GM11168 (cell line): ENCODE results near the gene KIF13A.
"Not testable (repeated sequence)": the region's sequence is repeated elsewhere in the genome, so short reads cannot be mapped to it uniquely, and the experiment has no call there.

Source experiments
- in situ Hi-C: fragments of 300-500 bp; cut with MboI; formaldehyde crosslinking; loops from one replicate; pipeline ENCODE4 v1.12.0; 2022; ENCODE audit warnings: low sequenced_read_pairs; ENCODE audit not compliant: unreplicated experiment

The KIF13A gene

DNA sequence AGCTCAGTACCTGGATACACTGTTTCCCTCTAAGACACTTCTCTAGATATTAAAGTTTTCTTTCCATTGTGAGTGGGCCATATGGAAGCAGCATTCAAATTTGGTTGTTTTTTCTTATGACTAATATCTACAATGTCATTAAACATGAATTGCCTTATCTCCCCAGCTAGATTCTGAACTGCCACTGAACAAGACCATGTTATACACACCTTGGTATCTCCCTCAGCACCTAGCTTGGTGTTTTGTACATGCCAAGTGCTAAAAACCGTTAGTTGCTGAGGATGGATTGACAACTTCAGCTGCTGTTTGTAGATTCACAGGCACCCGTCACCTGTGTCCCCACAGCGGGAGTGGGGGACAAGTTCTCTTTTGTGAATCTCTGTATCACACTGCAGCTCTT, 131.1 kb downstream of the KIF13A start:
- in situ Hi-C loops: no loop called here

DNA sequence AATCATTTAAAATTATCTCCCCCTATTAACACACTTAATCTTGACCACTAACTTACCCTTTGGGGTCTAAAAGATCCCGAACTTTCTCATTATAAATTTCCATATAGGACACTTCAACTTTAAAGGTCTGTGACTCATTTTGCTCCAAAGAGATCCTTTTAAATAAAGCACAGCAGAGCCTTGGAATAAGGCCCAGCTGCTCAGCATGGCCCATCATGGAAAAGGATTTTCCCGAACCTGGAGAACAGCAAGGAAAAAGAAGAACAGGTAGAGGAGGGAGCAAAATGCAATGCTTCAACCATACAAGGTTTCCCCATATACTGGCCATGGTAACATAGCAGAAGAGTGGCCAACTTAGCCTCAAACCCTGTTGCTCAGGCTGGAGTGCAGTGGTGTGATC, 132.1 kb downstream of the KIF13A start:
- in situ Hi-C loops: no loop called here

DNA sequence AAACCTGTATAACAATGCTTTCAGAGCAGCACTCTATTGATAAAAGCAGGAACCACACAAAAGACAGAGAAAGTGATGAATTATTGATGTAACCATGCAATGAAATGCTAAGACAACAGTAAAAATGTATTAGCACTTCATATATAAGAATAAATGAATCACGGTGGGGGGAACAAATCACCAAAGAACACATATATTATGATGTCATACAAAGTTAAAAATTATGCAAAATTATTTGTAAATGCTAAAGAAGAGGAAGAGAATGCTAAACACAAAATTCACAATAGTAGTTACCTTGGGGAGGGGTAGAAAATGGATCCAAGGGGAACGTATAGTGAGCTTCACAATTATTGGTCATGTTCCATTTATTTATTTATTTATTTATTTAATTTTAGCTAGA, 133.9 kb downstream of the KIF13A start:
- in situ Hi-C loops: no loop called here

DNA sequence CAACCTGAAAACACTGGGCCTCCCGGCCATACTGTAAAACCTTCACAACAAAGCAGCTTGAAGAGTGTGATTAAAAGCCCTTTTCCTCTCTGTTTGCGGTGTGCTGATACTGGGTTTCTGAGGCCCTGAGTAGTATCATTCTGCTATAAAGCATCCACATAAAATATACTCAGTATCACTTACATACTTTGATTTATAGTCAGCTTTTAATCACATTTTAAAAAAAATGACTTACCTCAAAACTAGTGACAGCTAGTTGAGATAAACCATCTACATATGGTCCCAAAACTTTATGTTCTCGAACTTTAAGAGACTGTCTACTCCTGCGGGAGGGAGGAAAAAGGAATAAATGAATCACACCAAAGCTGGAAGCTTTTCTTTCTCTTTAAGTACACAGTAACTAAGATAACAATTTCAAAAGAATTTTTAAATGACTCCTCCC, 135.7 kb downstream of the KIF13A start:
- in situ Hi-C loops: no loop called here

DNA sequence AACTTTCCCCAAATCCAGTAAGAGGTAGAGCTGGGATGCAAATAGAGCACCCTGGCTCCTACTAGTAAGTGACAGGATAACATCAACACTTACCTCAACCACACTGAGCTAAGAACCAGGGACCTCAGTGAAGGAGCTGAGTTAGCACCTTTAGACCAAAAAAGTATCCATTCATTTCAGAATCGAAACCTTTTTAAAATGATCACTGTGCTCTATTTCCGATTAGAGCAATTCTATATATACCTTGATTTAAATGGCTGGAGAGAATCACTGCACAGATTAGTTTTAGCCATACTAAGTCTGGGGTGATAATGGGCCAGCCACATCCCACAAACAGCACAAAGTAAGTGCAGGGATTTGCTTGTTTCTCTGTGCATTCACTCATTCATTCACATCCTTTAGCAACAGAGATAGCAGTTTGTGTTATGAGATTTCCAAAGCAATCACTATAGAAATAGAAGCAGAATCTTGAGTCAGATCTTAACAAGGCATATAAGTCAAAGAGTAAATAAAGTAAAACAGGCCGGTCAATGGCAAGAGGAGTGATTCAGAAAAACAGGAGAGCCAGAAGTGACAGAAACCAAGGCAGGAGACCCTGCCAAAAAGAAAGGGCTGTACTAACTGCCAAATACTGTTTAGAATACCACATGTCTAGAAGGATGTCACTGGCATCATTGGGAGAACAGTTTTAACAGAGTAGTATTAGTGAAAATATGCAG, 136.3 kb downstream of the KIF13A start:
- in situ Hi-C loops: no loop called here

DNA sequence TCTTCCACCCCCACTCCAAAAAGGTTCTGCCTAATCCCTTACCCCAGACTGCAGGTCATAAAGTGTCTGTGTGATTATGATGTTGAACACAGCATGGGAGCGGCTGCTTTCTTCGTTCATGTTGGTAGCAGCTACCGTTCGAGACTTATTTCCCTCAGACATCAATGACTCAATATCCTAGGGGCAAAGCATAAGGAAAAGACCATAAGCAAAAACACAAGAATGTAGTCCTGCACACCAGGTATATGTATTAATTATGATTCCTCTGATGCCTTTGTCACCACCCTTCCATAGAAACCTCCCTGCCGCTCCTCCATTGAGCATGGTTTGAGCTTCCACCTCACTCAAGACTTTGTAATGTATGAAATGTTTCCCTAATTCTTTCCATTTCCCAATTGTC, 137.2 kb downstream of the KIF13A start:
- in situ Hi-C loops: no loop called here

DNA sequence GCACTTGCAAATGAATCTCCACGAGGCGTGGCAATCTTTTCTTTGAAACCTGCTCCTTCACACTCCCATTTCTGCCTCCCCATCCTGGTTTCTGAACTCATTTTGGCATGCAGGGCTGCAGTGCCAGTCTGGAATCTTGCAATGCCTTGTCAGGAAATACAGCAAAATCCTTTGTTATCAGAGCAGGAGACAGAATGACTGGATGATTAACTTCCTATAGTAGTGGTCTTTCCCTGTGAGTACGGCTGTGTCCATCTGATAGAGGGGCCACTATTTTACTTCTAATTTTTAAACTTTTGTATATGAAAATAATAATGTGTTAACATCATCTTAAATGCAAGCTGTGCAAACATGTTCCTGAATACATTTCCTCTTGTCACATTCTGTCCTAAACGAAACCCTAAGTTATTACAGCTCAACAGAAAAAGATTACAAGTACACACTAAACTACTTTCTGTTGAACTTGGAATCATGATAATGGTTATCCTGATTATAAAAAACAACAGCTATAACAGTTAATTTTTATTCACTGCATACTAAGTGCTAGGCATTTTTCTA, 140.2 kb downstream of the KIF13A start:
- in situ Hi-C loops: no loop called here

DNA sequence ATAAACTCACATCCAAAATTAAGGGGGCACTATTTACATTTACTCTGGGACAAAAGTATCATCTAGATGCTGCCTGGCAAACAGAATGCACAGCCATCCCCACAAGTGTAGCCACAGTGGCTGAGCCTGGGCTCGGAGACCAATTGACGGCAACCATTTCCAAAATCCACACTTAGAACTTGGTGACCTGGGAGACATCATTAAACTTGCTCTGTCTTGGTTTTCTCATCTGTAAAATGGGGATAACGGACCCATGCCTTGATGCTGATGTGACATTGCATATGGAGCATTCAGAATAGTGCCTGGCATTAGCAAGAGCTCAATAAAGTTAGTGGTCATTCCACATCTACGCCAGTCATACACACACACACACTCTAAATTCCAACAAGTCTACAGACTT, 140.7 kb downstream of the KIF13A start:
- in situ Hi-C loops: no loop called here

DNA sequence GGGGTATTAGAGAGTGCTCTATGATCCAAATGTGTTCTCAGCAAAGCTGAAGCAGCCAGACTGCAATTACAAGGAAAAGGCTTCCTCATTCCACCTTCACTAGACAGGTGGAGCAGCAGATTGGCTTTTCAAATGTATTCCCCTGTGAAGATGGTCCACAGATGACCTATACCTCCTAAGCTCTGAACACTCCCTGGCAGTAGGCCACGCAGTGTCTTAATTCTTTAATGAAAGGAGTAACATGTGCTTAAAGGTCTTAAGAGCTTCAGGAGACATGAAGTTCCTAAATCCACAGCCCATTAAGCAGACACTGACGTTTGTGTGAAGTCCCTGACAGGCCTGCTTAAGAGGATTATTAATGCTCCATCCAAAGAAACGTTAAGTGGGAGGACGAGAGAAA, 141.8 kb downstream of the KIF13A start:
- in situ Hi-C loops: no loop called here

DNA sequence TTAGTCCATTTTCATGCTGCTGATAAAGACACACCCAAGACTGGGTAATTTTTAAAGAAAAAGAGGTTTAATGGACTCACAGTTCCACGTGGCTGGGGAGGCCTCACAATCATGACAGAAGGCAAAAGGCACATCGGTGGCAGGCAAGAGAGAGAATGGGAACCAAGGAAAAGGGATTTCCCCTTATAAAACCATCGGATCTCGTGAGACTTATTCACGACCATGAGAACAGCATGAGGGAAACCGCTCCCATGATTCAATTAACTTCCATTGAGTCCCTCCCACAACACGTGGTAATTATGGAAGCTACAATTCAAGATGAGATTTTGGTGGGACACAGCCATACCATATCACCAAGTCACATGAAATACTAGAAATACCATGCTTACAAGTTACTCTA, 142.5 kb downstream of the KIF13A start:
- in situ Hi-C loops: not testable (repeated sequence)

DNA sequence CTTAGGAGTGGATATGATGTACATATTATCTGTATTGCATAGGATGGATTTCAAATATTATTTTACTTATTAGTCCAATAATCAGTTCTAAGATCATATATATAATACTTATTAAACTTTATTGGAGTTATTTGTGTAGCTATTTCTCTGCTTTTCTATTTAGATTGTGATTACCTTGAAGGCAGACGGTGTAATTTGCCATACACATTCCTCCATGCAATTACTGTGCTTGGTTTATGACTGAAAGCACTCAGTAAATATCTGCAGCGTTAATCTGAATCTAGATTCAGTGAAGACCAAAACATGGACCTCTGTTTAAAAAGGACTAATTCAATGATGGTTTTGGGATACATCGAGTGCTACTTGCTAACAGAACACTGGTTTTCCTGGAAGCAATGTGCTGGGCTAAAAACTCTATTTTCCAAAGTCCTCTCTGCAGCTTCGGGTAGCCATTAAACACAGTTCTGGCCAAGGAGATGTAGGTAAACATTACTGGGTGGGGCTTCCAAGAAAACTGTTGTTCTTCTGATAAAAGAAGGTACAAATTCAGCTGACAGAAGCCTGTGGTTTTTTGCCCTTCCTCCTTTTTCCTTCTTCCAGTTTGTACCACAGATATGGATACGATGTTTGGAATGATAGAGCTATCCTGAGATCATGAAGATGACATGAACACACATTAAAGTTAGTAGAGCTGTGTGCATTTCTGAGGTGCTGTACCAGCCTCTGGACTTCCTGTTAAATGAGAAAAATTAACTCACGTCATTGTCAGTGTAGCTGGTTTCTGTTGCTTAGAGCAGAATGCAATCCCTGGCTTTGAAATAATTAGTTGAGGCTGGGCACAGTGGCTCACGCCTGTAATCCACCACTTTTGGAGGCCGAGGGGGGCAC, 144.3 kb downstream of the KIF13A start:
- in situ Hi-C loops: no loop called here

DNA sequence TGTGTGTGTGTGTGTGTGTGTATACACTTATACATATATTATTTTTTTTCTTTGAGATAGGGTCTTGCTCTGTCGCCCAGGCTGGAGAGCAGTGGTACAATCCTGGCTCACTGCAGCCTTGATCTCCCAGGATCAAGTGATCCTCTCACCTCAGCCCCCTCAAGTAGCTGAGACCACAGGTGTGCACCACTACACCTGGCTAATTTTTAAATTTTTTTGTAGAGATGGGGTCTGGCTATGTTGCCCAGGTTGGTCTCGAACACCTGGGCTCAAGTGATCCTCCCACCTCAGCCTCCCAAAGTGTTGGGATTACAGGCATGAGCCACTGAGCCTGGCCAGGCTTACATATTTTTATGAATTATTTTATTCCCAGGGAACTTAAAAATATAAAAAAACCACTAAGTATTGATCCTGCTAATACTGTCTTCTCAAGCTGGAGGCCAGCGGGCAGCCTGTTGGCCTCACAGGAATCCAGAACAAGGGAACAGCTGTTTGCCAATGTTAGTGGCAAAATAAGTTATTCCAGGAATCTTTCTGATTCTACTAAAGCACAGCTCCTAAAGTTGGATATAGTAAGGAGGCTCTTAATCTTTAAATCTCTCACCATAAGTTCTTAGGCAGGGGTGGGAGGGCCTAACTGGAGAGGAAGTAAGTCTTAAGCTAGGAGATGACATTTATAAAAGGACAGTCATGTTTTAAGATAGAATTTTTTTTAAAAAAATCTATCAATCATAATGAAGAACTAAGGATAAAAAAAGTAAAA, 145.2 kb downstream of the KIF13A start:
- in situ Hi-C loops: no loop called here

DNA sequence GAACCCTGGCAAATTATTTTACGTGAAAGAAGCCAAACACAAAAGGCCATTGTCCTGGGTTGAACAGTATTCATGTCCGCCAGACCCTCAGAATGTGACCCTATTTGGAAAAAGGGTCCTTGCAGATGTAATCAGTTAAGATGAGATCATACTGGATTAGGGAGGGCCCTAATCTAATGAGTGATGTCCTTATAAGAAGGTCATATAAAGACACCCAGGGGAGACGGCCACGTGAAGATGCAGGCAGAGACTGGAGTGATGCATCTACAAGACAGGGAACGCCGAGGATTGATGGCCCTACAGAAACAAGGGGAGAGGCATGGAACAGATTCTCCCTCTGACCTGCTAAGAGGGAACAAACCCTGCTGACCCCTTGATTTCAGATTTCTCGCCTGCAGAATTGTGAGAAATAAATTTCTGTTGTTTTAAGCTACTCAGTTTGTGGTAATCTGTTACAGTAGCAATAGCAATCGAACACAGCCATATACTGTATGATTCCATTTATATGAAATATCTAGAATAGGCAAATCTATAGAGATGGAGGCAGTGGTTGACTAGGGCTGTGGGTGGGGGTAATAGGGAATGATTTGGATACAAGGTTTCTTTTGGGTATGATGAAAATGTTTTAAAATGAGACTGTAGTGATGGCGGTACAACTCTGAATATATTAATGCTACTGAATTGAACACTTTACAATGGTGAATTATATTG, 147.8 kb downstream of the KIF13A start:
- in situ Hi-C loops: no loop called here

DNA sequence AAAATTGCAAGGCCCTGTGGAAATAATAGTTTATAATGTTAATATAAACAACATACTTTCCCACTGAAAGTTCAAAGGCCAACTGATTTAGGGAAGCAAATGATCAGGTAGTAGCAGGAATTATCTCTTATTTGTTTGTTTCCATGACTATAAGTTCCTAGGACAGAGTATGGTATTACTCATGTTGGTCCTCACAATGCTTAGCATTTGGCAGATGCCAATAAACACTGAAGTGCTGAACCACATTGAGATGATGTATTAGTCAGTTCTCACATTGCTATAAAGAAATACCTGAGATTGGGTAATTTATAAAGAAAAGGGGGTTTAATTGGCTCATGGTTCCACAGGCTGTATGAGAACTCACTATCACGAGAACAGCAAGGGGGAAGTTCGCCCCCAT, 151.1 kb downstream of the KIF13A start:
- in situ Hi-C loops: no loop called here

DNA sequence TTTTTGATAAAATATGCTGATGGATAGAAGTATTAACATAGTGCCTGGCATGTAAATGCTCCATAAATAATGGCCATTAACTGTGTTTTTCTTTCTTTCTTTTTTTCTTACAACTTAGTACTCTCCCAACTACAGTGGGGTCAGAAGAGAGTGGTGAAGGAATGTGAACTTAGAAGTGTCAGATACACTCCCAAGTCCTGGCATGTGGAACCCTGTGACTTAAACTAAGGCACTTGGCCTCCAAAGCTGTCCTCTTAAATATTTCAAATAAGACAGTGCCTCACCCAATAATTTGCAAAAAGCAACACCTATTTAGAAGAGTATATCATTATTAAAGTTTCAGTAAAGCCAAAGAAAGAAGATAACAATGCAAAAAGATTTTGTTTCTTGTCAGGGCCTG, 151.7 kb downstream of the KIF13A start:
- in situ Hi-C loops: no loop called here

DNA sequence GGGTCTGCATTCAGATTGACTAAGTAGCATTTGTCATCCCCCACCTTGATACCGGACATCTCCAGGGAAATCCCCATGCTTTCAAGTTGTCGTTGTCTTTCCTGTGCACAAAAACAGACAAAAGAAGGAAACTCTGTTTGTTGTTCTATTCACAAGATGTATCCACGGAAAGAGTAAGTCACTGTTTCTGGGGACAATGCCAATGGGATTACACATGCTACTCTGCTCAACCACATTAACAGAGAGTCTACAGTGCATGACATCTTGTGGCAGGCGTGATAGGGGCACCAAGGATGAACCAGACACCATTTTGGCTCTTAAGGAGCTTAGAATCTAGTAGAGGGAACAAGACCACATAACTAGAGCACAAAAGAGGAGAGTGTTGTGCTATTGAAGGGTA, 156.3 kb downstream of the KIF13A start:
- in situ Hi-C loops: no loop called here

DNA sequence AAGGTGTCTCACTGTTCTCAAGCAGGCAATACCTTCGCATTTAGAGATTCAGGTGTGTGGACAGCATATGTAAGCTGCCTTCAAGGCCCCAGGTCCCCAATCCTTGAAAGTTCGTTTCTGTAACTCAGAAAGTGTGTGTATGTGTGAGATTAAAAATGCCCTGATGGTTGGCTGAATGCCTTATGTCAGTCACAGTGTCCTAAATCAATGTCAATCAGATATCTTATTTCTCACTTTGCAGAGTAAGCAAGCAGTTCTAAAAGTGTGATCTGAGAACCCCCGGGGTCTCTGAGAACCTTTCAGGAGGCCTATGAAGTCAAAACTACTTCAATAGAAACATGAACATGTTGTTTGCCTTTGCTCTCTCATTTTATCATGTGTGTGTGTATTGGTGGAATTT, 157.5 kb downstream of the KIF13A start:
- in situ Hi-C loops: no loop called here

DNA sequence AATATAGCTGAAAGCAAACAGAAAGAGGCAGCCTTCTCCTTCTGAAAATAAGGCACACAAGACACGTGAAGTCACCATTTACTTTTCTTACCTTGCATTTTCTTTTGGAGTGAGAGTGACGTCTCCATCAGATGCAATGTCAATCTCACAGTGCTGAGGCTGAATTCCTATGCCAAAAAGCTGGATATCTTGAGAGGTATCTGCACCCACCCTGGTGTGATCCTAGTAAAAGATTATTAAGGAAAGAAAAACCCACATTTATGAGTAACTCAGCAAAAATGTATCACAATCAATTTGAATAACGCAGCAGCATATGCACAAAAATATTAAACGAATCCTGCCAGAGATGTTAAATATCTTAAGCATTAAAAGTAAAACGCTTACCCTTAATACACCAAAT, 159.3 kb downstream of the KIF13A start:
- in situ Hi-C loops: no loop called here

DNA sequence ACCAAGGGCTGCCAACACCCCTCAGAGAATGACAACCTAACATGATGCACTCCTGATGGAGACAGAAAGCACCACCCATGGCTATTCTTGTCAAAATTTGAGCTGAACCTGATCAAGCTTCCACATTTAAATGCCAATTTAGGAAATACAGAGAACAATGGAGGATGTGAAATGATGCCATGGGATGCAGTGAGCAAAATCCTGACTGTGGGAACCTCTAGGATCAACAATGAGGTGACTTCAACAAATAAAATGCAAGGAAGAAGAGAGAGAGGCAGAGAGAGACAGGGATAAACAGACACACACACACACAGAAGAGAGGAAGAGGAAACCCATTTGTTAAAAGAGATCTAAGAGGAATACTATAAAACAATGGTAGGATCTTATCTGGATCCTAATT, 161.1 kb downstream of the KIF13A start:
- in situ Hi-C loops: no loop called here

DNA sequence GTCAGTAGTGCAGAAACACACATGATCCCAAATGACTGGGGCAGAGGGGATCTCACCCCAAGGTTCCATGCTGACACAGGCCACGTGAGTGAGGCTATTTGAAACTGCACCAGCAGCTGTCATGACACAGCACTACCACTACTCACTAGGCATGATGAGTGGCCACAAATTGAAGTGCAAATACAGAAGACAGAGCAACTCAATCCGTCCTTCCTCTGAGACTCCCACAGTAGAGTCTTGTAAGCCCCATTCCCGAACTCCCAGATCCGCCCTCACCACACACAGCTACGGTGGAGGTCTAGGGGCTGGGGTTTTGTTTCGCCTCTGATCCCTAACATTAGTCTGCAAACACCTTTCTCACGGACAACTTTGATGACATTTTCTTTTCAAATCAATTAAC, 167.4 kb downstream of the KIF13A start:
- in situ Hi-C loops: loop anchor here (25.0 kb wide), 1 partner anchor 658 kb away; no protein-coding TSS in a partner anchor
